GM21526 (cell line): Measurements from ENCODE around the gene GEMIN2.
"Not testable (repeated sequence)": the region's sequence is repeated elsewhere in the genome, so short reads cannot be mapped to it uniquely, and the experiment has no call there.

Experiments used
- ATAC-seq: cut with Tn5 transposase; IDR thresholded peaks from one replicate; pipeline ENCODE4 v1.9.1; 2021; ENCODE audit warnings: moderate library complexity; ENCODE audit not compliant: unreplicated experiment, low FRiP score

Gene GEMIN2, protein sequence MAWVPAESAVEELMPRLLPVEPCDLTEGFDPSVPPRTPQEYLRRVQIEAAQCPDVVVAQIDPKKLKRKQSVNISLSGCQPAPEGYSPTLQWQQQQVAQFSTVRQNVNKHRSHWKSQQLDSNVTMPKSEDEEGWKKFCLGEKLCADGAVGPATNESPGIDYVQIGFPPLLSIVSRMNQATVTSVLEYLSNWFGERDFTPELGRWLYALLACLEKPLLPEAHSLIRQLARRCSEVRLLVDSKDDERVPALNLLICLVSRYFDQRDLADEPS

DNA sequence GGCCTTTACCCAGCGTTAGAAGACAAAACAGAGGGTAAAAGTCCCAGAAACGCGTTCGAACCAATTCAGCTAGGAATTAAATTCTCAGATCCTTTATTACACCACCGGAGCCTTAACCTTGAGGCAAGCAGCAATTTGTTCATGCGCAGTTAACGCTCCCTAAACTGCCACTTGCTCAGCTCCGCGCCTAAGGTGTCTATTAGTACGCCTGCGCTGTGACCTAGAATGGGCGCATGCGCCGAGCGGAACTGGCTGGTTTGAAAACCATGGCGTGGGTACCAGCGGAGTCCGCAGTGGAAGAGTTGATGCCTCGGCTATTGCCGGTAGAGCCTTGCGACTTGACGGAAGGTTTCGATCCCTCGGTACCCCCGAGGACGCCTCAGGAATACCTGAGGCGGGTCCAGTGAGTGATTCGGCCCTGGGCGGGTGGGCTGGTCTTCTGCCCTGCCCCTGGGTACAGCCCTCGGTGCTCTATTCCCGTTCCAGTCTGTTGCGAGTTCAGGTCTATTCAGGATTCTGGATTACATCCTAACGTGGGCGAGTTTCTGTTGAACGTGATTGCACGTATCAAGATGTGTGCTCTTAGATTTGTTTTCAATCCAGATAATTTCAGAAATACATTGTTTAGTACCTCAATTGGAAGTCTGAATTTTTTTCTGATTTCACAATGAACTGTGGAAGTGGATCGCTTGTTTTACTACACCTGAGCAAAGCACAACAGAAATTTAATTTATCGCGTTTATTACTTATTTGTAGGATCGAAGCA, at the start of gene GEMIN2:
TSS of gene GEMIN2 (plus strand) at position 251 of the 766 bp plus-strand sequence. CDS start at position 267, 16 bp downstream.
- ATAC-seq: peak; percentile 87

DNA sequence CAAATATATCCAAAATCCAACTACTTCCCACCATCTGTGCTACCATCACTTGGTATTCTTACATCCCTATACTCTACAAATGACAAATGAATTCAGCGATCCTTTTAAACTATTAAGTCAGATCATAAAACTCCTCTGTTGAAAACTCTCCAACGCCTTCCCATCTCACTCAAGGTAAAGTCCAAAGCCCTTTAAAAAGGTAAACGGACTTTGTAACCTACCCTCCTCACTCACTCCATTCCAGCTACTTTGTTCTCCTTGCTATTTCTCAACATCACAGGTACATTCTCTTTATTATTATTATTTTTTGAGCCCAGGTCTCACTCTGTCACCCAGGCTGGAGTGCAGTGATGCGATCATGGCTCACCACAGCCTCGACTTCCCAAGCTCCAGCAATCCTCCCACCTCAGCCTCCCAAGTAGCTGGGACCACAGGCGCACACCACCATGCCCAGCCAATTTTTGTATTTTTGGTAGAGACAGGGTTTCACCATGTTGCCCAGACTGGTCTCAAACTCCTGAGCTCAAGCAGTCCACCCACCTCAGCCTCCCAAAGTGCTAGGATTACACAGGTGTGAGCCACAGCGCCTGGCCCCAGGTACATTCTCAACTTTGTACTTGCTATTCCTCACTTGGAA, 44.8 kb upstream of the GEMIN2 start:
- ATAC-seq: not testable (repeated sequence)

DNA sequence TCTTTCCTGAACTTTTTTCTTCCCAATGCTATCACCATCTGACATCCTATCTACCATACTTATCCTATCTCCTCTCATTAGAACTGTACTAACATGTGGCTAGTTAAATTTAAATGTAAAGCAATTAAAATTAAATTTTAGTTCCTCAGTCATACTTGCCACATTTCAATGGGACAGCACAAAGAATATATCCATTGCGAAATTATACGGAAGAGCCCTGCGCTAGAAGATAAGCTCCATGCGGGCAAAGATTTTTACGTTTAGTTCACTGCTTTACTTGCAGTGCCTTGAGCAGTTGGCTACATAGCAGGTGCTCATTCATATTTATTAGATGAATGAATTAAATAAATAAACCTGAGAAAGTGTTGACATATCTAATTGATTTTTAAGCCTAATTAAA, 44.2 kb upstream of the GEMIN2 start:
- no peak for ATAC-seq

DNA sequence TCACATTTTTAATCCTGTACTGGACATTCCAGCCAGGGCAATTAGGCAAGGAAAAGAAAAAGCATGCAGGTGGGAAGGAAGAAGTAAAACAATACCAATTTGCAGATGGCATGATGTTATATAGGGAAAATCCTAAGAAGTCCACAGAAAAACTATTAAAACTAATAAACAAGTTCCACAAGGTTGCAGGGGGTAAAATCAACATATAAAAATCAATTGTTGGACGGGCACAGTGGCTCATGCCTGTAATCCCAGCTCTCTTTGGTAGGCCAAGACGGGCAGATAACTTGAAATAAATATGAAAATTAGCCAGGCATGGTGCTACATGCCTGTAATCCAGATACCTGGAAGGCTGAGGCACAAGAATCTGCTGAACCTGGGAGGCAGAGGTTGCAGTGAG, 43.0 kb upstream of the GEMIN2 start:
- no peak for ATAC-seq

DNA sequence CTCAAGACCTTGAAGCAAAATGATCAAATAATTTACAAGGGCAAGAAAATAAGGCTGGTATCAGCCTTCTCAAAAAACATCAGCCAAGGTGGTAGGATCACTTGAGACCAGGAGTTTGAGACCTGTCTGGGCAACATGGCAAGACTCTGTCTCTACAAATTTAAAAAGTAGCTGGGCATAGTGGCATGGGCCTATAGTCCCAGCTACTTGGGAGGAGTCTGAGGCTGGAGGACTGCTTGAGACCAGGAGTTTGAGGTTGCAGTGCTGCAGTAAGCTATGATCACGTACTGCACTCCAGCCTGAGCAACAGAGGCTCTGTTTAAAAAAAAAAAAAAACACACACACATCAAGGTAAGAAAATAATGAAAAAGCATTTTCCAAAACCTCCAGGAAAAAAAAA, 33.2 kb upstream of the GEMIN2 start:
- ATAC-seq: no peak

DNA sequence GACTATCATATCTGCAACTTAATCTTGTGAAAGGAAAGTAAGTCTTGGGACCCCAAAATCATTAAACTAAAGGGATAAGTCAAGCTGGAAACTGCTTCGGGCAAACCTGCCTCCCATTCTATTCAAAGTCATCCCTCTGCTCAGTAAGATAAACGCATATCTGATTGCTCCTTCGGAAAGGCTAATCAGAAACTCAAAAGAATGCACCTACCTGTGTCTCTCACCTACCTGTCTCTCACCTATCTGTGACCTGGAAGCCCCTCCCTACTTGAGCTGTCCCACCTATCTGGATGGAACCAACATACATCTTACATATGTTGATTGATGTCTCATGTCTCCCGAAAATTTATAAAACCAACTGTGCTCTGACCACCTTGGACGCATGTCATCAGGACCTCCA, 31.0 kb upstream of the GEMIN2 start:
- ATAC-seq: no peak

DNA sequence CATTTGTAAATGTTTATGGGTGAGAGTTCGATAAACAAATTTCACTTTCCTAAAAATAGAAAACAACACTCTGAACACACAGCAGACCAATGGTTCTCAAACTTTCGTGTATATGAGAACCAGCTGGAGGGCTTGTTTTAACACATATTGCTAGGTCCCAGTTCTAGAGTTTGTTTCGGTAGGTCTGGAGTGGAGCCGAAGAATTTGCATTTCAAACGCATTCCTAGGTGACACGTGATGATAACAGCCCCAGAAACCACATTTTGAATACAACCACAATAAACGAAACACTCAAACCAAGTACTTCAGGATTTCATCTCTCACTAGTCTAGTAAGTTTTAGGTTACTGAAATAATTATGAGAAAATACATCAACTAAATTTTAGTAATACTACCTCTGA, 28.2 kb upstream of the GEMIN2 start:
- no peak for ATAC-seq

DNA sequence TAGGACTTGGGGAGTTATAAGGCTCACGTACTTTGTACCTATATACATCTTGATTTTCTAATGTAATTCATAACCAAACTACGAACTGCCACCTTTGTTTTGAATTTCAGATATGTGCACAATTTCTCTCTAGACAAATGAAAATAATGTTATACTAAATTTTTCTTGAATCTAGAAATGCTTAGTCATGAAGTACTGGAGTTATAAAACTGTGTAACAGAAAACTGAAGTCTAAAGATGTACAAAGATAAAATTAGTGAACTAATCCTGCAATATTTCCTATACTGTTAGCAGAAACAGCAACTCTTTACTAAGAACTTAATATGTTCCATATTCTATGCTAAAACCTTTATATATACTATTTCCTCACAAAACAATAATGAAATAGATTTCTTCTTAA, 26.6 kb upstream of the GEMIN2 start:
- ATAC-seq: no peak

DNA sequence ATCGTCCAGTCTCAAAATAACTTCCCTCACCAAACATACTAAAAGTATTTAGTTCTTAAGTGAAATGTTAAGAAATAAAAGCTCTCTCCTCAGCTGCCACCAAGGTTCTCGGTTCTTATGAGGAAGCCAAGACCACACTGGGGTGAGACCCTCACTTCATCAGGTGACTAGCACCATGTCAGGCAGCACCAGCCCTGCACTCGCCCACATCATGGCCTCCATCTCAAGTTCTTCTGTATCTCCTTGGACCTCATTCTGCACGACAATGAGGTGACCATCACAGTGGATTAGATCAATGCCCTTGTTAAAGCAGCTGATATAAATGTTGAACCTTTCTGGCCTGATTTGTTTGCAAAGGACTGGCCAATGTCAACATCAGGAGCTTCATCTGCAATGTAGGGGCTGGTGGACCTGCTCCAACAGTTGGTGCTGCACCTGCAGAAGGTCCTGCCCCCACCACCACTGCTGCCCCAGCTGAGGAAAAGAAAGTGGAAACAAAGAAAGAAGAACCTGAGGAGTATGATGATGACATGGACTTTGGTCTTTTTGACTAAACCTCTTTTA, 23.5 kb upstream of the GEMIN2 start:
- no peak for ATAC-seq

DNA sequence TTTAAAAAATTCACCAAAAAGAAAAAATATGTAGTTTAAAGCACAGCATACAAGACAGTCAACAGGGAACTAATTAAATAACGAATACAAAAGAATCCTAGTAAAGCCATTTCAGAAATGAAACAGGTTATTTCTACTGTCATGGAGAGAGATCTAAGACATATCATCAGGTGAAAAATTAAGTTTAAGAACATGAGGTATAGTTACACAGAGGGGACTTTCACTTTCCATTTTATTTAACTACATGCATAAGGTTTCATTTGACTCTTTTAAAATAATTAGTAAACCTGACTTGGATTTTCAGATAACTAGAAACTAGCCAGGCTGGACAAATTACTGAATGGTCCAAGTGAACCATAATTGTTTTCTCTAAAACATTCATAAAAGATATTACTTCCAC, 22.4 kb upstream of the GEMIN2 start:
- no peak for ATAC-seq

DNA sequence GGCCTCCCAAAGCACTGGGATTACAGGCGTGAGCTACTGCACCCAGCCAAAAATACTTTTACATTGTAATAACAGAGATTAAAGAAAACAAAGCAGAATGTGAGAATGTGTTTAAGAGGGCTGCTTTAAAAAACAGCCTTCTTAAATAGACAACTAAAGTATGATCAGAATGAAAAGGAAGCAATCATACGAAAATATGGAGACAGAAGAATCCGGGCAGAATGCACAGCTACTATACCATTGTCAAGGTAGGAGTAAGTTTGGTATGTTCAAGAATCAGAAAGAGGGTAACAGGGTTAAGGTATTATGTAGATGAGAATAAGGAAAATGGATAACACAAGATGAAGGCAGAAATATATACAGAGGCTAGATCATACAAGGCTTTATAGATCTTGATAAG, 19.6 kb upstream of the GEMIN2 start:
- no peak for ATAC-seq

DNA sequence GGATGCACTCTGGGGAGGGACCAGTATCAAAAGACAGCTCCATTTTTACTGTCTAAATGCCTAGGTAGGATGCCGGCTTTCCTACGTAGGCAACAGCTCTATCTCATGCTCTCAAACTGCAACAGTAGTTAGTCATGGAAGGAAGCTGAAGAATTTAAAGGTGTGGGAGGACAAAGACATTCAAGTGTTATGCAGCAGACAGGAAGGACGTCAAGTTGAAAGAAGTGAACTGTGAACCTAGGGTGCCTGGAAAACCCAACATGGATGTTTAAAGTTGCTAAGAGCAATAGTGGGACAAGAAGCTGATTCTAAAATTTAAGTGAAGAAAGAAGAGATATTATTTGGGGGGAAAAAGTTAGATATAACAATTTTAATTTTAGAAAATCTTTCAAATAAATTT, 17.0 kb upstream of the GEMIN2 start:
- no peak for ATAC-seq

DNA sequence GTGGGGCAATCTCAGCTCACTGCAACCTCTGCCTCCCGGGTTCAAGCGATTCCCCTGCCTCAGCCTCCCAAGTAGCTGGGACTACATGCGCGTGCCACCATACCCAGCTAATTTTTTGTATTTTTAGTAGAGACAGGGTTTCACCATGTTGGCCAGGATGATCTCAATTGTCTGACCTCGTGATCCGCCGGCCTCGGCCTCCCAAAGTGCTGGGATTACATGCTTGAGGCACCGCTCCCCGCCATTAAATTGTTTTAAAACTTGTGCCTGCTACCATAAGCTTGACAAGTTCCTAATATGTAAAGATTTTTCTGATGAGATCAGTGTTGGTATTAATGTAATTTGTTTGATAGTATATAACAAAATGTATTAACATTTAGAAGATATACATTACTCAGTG, 14.9 kb upstream of the GEMIN2 start:
- not testable (repeated sequence) for ATAC-seq

DNA sequence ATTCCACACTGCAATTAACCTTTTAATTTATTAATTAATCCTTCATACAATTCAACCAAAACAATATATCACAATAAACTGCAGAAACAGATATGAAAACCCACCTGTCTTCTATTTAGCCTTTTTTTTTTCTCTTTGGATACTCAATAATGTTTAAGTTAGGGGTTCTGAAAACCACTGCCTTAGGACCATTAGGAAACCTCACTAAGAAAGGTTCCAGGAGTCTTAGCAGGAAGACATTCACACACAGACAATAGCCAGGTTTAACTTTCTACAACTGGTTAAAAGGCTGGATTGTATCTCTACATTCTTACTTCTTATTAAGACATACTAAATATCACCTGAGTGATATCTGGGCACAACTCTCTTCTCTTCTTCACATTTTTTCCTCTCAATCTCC, 14.4 kb upstream of the GEMIN2 start:
- no peak for ATAC-seq

DNA sequence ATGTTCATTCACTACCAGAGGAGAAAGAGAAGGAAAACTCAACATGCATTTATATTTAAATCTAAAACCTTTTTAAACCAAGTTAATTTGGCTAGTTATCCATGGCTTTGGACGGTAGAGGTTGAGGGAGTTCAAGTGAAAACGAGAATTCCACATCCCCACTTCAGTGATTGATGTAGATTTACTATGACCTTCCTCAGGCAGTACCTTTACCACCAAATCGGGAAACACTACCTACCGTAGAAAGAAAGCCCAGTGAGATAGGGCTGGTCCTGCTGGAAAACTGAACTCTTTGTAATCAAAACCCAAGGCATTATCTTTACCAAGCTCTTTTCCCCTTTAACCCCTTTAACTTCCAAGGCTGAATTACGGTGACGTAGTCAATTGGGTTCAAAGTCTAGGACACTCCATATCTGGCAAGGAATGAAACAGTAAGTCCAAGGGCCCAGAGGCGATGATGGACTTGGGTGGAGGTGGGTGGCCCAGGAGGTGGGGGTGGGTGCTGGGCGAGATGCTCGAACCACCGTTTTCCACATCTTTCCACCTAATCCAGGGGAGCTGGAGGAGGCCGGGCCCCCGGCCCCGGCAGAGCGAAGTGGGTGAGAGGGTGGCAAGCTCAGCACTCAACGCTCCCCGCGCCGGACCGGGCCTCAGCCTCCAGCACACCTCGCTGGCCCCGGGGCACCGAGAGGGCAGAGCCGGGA, 11.7 kb upstream of the GEMIN2 start:
- peak; percentile 20 for ATAC-seq

DNA sequence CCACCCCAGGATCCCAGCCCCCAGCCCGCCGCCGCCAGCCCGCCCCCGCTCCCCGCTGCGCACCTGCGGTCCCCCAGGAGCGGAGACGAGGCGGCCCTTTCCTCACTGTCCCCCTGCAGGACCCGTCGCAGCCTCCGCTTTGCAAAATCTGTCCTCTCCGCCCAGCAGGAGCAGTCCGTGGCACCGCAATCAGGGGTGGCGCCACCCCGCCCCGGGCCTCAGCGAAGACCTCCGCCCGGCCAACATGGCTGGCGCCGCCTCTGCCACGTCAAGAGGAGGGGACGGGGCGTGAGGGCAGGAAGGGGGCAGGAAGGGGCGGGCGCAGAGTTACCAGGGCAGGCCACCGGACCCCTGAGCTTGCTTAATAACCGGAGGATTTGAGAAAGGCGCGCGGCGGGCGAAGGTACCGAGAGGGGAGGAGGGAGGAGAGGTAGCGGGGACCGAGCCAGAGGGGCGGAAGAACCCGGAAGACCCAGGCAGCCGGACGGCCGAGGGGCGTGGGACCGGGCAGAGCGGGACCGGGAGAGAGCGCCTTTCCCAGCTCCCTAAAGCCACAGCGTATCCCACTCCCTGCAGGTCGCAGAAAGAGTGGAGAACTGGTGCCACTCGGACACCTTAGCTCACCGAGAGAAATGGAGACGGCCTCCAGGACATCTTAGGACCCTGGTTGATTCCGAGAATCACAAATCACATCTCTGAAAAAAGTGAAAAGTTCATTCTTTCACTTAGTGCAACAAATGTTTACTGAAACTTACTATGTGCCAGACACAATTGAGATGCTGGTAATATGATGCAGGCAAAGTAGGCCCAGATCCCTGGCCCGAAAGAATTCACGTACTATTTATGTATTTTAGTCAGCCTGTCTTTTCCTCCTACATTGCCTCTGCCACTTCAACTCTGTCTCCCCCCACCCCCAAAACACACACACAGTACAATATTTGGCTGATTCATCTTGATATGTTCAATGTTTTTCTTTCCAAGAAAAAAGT, 10.9 kb upstream of the GEMIN2 start, which contains the start of gene SEC23A:
TSS of gene SEC23A (minus strand) at position 267 of the 989 bp plus-strand sequence. CDS start 7,117 bp downstream, outside the sequence.
- ATAC-seq: peak; percentile 90

DNA sequence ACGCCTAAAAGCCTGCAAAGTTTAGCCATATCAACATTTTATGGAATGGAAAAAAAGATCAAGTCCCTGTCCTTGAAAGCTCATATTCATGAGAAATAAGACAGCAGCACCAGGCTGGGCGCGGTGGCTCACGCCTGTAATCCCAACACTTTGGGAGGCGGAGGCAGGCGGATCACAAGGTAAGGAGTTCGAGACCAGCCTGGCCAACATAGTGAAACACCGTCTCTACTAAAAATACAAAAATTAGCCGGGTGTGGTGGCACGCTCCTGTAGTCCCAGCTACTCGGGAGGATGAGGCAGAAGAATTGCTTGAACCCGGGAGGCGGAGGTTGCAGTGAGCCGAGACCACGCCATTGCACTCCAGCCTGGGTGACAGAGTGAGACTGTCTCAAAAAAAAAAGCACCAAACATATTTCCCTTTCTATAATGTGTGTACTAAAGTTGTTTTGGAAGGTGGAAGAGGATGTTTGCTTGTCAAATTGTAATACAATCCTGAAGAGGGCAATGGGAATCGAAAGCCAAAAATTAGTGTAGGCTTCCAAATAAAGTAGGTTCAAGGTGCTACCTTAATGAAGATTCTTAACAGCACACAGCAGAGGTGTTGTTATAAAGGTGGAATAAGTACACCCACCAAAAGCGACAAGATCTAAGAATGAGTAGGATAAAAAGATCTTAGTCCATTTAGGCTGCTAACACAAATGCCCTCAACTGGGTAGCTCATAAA, 9.9 kb upstream of the GEMIN2 start:
- ATAC-seq: not testable (repeated sequence)

DNA sequence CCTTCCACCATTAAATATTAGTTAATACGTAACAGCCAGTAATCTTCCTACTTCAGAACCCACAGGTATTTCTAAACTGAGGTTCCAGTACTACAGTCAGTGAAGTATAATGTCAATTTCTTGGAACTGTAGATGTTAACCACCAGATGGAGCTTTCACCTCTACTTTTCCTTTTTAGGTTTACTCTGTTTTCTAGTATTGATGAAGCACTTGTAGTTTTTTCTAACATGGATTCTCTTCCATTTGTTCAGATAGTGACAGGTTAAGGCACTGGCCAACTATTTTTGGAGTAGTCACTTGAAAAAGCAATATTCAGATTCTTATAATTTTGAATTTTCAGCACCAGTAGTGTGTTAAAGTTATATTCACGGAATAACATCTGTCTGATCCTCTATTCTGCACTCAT, 6.5 kb upstream of the GEMIN2 start:
- ATAC-seq: no peak

DNA sequence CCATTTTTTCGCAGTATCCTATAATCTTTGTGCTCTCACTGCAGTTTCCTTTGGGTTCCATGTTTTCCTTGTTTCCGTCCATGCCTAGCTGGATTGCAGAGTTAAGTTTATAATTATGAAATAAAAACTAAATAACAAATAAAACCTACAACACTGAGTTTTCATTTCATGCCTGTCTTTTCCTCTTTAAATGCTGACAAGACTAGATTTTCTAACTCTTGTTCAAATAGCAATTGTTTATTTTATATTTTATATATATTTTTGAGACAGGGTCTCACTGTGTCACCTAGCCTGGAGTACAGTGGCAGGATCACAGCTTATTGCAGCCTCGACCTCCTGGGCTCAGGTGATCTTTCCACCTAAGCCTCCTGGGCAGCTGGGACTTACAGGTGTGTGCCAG, 5.3 kb upstream of the GEMIN2 start:
- no peak for ATAC-seq
